HG02759 (cell line): ENCODE measurements around the gene CNN1.

ENCODE experiments used
- ATAC-seq: cut with Tn5 transposase; IDR thresholded peaks from one replicate; pipeline ENCODE4 v1.9.1; 2021; ENCODE audit warnings: mild to moderate bottlenecking, moderate library complexity; ENCODE audit not compliant: unreplicated experiment

The CNN1 gene

DNA sequence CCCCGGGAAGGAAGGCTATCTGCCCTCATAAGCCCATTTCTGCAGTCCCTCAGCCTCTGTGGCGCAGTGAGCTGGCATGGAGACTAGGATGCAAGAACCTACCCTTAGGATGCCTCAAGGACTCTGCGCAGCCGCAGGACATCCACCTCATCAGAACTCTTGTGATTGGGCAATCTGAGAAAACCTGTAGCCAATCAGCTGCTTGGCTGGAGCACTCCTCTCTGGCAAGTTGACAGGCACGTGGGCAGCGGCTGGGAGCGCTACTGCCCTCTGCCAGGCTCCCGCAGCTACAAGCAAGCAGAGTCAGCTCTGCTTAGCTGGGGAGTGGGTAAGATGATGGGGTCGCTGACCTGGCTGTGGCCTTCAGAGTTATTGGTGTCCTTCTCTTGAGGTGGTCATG is 8.2 kb upstream of the CNN1 start:
- no peak for ATAC-seq

DNA sequence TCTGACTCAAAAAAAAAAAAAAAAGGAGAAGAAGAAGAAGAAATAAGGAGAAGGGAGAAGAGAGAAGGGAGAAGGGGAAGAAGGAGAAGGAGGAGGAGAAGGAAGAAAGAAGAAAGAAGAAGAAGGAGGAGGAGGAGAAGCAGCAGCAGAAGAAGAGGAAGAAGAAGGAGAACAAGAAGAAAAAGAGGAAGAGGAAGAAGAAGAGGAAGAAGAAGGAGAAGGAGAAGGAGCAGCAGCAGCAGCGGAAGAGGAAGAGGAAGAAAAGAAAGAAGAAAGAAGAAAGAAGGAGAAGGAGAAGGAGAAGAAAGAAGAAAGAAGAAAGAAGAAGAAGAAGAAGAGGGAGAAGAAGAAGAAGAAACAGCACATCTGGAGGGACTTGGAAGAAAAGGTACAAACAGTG is 4.1 kb upstream of the CNN1 start:
- no peak for ATAC-seq

- ATAC-seq = no peak
Measured at GRCh38 chr19:11534948-11535347, 3.7 kb upstream of the CNN1 start.

DNA sequence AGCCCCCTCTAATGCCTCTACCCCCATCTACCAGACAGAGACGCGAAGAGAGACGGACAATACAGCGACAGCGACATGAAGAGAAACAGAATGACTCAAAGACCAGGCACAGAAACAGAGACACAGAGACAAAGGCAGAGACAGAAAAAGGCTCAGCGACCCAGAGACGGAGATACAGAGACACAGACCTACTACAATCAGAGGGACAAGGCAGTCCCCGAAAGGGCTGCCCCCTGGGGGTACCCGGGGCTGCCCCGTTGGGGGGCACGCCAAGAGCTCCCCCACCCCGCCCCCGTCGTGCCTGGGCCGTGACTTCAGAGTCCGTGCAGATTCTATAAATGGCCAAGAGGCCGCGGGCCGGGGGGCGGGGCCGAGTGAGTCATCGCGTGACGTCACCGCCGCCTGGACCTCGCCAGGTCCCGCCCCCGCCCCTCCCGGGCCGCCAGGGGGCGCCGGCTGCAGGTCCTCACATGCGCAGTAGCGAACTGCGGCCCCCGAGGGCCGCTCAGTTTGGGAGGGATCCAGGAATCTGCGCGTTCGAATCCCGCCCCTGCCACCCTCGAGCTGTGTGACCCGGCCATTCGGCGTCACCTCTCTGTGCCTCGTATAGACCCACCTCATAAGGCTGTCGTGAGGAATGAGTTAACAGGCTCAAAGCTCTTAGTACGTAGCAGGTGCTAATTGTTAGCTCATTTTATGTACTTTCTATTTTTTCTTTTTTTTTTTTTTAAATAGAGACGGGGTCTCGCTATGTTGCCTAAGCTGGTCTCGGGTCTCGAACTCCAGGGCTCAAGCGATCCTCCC is 2.7 kb upstream of the CNN1 start:
- ATAC-seq = peak; percentile 67

DNA sequence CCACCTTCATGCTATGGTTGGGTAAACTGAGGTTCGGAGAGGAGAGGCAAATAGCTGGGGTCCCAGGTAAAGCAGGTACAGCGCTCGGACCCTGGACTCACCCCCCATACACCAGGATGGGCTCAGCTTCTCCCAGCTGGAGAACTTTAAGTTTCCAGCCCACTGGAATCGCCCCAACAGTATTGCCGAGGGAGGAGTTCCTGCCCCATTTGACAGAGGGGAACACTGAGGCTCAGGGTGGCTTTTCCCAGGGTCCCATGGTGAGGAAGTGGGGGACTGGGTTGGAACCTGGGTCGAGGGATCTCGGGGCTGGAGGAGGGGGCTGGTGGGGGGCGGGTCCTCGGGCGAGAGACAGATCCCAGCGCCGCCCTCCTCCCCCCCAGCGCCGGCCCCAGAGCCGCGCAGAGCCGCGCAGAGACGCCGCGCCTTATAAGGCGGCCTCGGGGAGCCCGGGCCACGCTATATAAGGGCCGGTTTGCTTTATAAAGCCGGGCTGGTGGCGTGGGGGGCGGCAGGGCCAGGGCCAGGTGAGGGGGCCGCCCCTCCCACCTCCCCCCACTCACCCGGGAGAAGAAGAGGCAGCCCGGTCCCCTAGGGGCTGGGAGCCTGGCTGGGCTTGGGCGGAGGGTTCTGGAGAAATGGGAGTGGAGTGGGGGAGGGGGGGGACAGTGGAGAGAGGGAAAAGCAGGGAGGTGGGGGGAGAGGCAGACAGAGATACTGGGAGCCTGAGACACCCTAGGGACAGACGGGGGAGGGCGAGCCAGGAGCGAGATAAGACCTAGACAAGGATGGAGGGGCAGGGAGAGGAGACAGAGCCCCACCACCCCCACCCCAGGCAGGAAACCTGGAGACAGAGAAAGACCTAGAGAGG is 1.1 kb downstream of the CNN1 start:
- ATAC-seq = no peak

- ATAC-seq = no peak
Measured at GRCh38 chr19:11540645-11541044, 2.0 kb downstream of the CNN1 start.

DNA sequence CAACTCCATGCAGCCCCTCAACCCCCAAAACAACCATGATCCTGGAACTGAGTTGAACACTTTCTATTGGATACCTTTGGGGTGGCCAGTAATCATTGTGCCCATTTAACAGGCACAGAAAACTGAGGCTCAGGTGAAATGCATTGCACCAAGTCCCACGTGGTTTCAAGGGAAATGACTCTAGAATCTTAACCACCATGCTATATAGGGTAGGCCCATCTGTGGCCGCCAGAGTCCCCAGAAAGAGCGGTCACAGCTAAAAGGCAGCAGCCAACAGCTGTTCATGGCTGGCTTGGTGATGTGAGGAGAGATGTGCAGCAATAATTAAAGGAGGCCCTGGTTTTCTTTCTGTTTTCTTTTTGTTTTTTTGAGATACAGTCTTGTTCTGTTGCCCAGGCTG is 2.6 kb downstream of the CNN1 start:
- ATAC-seq = no peak

GRCh38 chr19:11547929-11548700 is 9.5 kb downstream of the CNN1 start:
- no peak for ATAC-seq

- ATAC-seq = no peak
Measured at GRCh38 chr19:11549386-11549953, 10.8 kb downstream of the CNN1 start.

DNA sequence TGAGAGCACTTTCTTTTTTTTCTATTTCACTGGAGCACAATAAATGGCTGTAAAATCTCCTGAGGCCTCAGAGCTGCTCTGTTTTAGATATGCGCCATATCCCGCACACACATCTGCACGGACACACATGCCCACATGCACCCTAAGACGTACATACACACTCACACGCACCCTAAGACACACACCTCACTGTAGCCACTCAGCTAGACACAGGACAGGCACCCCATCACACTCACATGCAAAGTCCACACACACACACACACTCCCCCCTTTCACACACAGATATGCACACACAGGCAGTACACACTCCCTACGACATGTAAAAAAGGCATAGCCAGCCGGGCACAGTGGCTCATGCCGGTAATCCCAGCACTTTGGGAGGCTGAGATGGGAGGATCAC is 11.6 kb downstream of the CNN1 start:
- no peak for ATAC-seq

DNA sequence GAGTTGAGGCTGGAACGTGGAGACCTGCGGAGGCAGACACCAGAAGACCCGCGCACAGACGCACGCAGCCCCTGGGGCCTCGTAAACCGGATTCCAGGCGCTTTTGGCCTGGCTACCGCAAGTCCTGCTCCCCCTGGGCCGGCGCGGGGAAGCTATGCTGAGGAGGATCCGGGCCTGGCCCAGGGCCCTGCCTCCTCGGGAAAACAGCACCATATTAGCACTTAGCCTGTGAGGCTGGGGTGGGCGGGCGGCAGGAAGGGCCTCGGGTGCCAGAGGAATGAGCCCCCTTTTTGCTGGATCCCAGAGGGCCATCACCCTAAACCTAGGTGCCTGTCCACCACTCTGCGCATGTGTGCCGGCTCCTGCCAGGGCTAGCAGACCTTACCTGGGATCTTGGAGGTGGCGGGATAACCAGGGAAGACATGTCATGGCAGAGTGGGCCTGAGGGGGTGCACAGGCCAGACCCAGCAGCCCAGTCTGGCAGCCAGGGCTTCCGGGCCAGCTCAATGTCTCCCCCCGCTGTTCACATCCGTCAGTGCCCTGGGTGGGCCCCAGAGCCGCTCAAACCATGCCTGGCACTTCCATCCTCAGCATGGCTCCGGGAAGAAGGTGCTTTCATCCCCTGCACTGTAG is 13.1 kb downstream of the CNN1 start:
- ATAC-seq = no peak

DNA sequence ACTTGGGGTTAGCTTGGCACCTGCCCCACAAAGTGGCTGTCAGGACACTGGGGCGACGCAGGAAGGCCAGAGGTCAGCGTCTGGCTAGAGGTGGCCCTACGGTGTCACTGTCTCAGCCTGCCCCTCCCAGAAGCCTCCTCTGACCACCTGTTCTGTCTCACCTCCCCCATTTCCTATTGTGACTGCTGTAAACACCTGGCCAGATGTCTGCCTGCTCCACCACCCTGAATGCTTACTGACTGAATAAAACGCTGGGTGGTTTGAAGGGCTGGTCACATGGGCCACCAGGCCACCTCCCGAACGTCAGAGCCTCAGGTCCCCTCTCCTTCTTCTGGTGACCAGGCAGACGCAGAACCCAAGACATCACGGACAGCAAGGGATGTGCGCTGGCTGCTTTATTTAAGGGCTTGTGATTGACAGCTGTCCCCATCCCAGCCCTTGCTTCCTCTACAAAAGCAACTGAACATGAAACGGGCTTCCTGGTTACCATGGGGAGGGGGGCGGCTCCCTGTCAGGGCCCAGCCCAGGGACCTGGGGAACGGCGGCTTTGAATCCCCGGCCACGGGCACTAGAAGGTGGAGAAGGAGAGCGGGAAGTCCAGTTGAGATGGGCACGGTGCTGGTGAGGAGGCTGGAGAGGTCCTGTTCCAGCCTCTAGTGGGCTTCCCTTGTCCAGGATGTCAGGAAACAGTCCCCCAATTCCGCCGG is 14.2 kb downstream of the CNN1 start:
- ATAC-seq = no peak

DNA sequence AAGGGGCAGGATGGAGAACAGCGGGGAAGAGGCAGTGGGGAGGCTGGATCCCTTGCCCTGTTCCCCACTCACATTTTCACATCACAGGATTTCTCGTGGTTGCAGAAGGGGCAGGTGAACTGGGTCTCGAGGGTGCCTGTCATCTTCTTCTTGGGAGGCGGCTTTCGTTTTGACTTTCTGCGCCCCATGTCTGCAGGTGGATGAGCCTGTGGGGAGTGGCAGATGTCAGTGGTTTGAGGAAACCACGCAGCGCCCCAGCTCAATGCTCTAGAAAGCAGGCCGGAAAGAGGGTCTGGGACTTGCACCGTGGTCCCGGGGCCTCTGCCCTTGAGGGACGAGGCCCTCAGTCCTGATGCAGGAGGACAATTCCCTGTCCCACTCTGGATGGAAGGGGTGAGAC is 15.5 kb downstream of the CNN1 start:
- ATAC-seq = no peak

GRCh38 chr19:11555246-11555645 is 16.6 kb downstream of the CNN1 start:
- no peak for ATAC-seq

DNA sequence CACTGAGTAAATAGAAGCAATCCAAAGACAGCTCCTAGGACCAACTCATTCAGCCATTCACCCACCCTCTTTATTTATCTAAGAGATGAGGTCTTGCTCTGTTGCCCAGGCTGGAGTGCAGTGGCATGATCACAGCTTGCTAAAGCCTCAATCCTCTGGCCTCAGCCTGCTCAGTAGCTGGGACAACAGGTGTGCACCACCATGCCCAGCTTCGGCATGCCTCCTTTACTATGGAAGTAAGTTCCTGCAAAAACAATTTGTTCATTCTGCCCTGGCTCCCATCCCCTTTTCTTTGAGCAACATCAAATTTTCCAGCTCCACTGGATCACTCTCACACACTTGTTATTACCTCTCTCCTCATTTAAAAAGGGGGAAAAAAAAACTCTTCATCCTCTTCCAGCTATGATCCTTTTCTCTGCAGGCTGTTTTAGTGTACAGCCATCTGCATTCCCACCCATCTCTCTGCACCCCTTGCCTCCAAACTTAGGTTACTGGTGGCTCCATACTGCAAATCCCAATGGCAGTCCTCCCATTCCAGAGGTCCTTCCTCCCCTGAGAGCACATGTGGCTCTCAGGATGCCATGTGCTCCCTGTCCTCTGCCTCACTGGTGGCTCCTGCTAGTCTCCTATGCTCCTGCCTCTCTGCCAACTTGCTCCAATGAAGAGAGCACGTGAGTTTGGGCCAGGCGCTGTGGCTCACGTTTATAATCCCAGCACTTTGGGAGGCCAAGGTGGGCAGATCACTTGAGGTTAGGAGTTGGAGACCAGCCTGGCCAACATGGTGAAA is 18.2 kb downstream of the CNN1 start:
- ATAC-seq = no peak

GRCh38 chr19:11558881-11559828 is 20.5 kb downstream of the CNN1 start, which contains the start of gene ELOF1:
TSS of gene ELOF1 (minus strand) at chr19:11559230. CDS start at chr19:11554347, 4,883 bp downstream.
- ATAC-seq = peak; percentile 83

DNA sequence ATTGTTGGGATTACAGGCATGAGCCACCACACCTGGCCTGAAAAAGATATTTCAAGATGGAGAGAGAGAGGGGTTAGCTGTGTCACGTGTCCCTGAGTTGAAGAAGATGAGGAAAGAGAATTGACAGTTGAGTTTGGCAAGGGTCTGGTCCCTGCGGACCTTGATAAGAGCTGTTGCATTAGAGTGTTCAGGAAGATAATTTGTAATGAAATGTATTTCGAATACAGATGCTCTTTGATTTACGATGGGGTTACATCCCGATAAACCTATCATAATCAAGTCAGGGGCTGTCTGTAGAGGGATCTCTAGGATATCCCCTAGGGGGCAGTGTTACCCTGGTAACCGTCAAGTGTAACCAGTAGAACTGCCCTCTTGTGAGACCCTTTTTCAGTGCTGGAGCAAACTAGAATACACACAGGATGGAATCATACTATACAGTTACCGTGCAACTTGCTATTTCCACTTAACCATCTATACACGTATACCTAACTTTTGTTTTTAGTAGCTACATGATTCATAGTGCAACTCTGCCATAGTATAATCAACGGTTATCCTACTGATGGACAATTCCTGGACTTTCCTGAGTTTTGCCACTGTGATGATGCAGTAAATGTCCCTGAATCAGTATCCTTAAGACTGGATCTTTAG is 21.9 kb downstream of the CNN1 start:
- peak; percentile 40 for ATAC-seq
